Measurements from ENCODE around the gene FGF5. TPM values are rescaled to one million over a fixed set of nuclear protein-coding genes. Genes with fewer than 3 reads are reported as not detected.
"Not testable (repeated sequence)": the region's sequence is repeated elsewhere in the genome, so short reads cannot be mapped to it uniquely, and the experiment has no call there.

FGF5 gene
- total RNA-seq, 1 donor, result 55.9 TPM

DNA sequence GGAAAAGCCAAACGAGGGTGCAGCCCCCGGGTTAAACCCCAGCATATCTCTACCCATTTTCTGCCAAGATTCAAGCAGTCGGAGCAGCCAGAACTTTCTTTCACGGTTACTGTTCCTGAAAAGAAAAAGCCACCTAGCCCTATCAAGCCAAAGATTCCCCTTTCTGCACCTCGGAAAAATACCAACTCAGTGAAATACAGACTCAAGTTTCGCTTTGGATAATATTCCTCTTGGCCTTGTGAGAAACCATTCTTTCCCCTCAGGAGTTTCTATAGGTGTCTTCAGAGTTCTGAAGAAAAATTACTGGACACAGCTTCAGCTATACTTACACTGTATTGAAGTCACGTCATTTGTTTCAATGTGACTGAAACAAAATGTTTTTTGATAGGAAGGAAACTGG lies 20.0 kb downstream of the FGF5 start:
- peak overlapping the region; percentile 26 for H3K4me3 ChIP-seq (ENCODE audit: low read depth, low read length)
- peak; percentile 53 for DNase-seq (ENCODE audit: low read depth)
- TF ChIP-seq, protein P1, sequence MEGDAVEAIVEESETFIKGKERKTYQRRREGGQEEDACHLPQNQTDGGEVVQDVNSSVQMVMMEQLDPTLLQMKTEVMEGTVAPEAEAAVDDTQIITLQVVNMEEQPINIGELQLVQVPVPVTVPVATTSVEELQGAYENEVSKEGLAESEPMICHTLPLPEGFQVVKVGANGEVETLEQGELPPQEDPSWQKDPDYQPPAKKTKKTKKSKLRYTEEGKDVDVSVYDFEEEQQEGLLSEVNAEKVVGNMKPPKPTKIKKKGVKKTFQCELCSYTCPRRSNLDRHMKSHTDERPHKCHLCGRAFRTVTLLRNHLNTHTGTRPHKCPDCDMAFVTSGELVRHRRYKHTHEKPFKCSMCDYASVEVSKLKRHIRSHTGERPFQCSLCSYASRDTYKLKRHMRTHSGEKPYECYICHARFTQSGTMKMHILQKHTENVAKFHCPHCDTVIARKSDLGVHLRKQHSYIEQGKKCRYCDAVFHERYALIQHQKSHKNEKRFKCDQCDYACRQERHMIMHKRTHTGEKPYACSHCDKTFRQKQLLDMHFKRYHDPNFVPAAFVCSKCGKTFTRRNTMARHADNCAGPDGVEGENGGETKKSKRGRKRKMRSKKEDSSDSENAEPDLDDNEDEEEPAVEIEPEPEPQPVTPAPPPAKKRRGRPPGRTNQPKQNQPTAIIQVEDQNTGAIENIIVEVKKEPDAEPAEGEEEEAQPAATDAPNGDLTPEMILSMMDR (IDR thresholded peaks at IDR 0.05; ENCODE audit: insufficient read depth, low read length), result no peak

DNA sequence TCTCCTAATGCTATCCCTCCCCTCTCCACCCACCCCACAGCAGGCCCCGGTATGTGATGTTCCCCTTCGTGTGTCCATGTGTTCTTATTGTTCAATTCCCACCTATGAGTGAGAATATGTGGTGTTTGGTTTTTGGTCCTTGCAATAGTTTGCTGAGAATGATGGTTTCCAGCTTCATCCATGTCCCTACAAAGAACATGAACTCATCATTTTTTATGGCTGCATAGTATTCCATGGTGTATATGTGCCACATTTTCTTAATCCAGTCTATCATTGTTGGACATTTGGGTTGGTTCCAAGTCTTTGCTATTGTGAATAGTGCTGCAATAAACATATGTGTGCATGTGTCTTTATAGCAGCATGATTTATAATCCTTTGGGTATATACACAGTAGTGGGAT lies 24.2 kb downstream of the FGF5 start:
- H3K4me3 ChIP-seq (ENCODE audit: low read depth, low read length), result not testable (repeated sequence)

DNA sequence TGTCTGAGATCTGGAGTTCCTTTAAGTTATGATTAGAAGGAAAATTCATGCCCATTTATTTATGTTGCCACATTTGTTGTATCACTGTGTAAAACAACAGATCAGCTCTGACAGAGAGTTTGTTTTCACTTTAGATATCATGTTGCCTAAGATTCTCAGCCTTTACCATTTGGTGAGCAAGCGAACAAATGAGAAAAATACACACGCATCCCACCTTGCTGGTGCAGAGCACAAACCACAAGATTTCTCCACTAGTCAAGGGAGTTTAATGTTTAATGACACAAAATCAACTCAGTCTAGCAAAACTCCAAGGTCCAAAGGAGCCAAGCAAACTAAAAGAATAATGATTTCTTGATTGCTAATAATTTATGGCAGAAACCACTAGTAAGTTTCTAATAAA lies 27.7 kb downstream of the FGF5 start:
- TF ChIP-seq, protein P1 (IDR thresholded peaks at IDR 0.05; ENCODE audit: insufficient read depth, low read length), result no peak
- DNase-seq (ENCODE audit: low read depth), result no peak
- no peak overlapping the region for H3K4me3 ChIP-seq (ENCODE audit: low read depth, low read length)

More for the DNA sequence above, 24.2 kb downstream of the FGF5 start:
- not testable (repeated sequence) for DNase-seq (ENCODE audit: low read depth)

DNA sequence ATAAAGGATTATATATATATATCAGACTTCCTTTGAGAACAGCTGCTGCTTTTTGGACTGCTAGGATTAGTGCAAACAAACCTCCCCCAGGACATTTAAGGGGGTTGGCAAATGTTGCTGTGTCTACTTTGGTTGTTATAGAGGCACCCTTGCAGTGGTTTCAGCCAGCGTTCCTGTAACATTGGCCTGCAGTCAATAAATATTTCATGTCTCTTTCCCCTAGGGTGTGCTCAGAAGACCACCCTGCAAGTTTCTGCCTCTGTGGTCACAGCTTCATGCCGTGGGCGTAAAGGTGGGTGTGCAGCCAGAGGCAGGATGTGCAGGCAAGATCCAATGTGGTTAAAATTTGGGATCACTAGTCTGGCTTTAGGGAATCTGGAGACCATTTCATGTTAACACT lies 28.9 kb downstream of the FGF5 start:
- no peak for DNase-seq (ENCODE audit: low read depth)
- TF ChIP-seq, protein P1 (IDR thresholded peaks at IDR 0.05; ENCODE audit: insufficient read depth, low read length), result no peak
- H3K4me3 ChIP-seq (ENCODE audit: low read depth, low read length), result no peak overlapping the region

DNA sequence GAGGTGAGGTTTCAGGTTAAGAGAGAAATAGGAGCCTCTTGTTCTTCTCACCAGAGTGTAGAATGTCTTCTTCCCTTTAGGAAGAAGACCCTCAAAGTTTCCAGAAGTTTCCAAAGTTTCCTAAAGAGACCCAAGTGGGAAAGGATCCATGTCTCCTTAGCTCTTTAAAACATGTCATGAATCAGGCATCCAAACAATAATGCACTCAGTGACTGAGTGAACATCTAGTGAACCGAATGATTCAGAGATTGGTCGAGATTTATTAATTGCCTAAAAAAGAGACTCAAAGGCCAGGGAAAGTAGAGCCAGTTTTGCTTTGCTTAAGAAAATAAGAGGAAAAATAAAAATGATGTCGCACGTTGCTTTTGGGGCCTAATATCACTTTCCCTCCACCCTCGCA lies 29.4 kb downstream of the FGF5 start:
- H3K4me3 ChIP-seq (ENCODE audit: low read depth, low read length), result no peak overlapping the region
- peak; percentile 40 for DNase-seq (ENCODE audit: low read depth)
- TF ChIP-seq, protein P1 (IDR thresholded peaks at IDR 0.05; ENCODE audit: insufficient read depth, low read length), result no peak

DNA sequence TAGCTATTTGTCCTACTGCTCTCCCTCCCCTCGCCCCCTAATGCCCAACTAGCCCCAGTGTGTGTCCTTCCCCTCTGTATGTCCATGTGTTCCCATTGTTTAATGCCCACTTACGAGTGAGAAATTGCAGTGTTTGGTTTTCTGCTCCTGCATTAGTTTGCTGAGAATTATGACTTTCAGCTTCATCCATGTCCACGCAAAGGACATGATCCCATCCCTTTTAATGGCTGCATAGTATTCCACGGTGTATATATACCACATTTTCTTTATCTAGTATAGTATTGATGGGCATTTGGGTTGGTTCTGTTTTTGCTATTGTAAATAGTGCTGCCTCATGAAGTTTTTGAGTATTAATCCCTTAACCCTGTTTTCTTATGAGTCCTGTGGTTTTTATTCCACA lies 35.4 kb downstream of the FGF5 start:
- no peak overlapping the region for H3K4me3 ChIP-seq (ENCODE audit: low read depth, low read length)
- TF ChIP-seq, protein P1 (IDR thresholded peaks at IDR 0.05; ENCODE audit: insufficient read depth, low read length), result no peak
- DNase-seq (ENCODE audit: low read depth), result no peak

DNA sequence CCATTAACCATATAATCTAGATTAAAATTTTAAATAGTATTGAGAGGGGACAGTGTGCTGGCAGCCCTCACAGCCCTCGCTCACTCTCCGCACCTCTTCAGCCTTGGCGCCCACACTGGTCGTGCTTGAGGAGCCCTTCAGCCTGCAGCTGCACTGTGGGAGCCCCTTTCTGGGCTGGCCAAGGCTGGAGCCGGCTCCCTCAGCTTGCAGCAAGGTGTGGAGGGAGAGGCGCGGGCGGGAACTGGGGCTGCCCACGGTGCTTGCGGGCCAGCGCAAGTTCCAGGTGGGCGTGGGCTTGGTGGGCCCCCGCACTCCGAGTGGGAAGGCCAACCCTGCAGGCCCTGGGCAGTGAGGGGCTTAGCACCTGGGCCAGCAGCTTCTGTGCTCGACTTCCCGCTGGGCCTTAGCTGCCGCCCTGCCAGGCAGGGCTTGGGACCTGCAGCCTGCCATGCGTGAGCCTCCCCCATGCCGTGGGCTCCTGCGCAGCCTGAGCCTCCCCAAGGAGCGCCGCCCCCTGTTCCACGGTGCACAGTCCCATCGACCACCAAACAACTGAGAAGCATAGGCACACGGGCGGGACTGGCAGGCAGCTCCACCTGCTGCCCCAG lies 36.3 kb downstream of the FGF5 start:
- DNase-seq (ENCODE audit: low read depth), result no peak
- H3K4me3 ChIP-seq (ENCODE audit: low read depth, low read length), result no peak overlapping the region
- TF ChIP-seq, protein P1 (IDR thresholded peaks at IDR 0.05; ENCODE audit: insufficient read depth, low read length), result no peak

All from fibroblast of the aortic adventitia (primary cell).